Peyer's patch (tissue), 4 donors: ENCODE results near the gene CTSO.

Experiments used
- CTCF ChIP-seq, 6 experiments: fragments of 450-650 bp in 4 of 6; fragments of 200-600 bp in 2 of 6; sonication (generic) in 1 of 6; IDR thresholded peaks; one replicate each; pipeline ENCODE4 v1.5.1; 2017 to 2019; ENCODE audit warnings: antibody characterized with exemption in 6 of 6, mild to moderate bottlenecking in 3 of 6, moderate library complexity in 1 of 6
- POLR2A ChIP-seq, 2 donors: fragments of 450-650 bp; IDR thresholded peaks; one replicate each; pipeline ENCODE4 v1.5.1; 2017; ENCODE audit warnings: antibody characterized with exemption in 2 of 2, mild to moderate bottlenecking in 2 of 2, moderate library complexity in 2 of 2

GRCh38 chr4:155943605-155944291 is 9.9 kb downstream of the CTSO start:
- TF ChIP-seq CTCF (IDR thresholded peaks at IDR 0.05), result no peak
- TF ChIP-seq POLR2A (IDR thresholded peaks at IDR 0.05), result no peak
